Measurements from ENCODE around the gene RASL10B. TPM values are rescaled to one million over a fixed set of nuclear protein-coding genes. Genes with fewer than 3 reads are reported as not detected.

Gene RASL10B
- total and polyA plus RNA-seq, 9 donors = 2.3 to 14.8 (median 6.6) TPM

GRCh38 chr17:35725802-35726126 lies 5.7 kb upstream of the RASL10B start:
- no peaks in the 10 kb centered on the region for H3K9me3 ChIP-seq
- no peaks in the 10 kb centered on the region for H3K27me3 ChIP-seq
- no peak overlapping the region for H3K27ac ChIP-seq
- intact Hi-C loops (cut with DNase I) = no loop called here
- WGBS, 3 donors = 33 to 47% (median 40%) methylated on average over 2 of the region's 2 CpGs
- no peak for DNase-seq
- no peaks in the 10 kb centered on the region for H3K36me3 ChIP-seq
- peaks cover 6% of the 10 kb centered on the region for H3K4me1 ChIP-seq (ENCODE audit: insufficient read depth)
- H3K4me3 ChIP-seq = no peak overlapping the region
- TF ChIP-seq CTCF (IDR thresholded peaks at IDR 0.05) = no peak
- no peak for TF ChIP-seq POLR2A (IDR thresholded peaks at IDR 0.05)
- TF ChIP-seq EP300 (IDR thresholded peaks at IDR 0.05) = no peak

- TF ChIP-seq POLR2A (IDR thresholded peaks at IDR 0.05) (no peak), EP300 (IDR thresholded peaks at IDR 0.05) (no peak), CTCF (IDR thresholded peaks at IDR 0.05) (no peak)
- 15 to 23% (median 22%) methylated on average over 6 of the region's 6 CpGs for WGBS, 3 donors
- intact Hi-C loops (cut with DNase I) = no loop called here
- Histone ChIP-seq H3K4me3 (no peak overlapping the region), H3K9me3 (no peaks in the 10 kb centered on the region), H3K27me3 (no peaks in the 10 kb centered on the region), H3K27ac (no peak overlapping the region), H3K4me1 (ENCODE audit: insufficient read depth) (peaks cover 10% of the 10 kb centered on the region), H3K36me3 (no peaks in the 10 kb centered on the region)
- peak in 4 of 5 donors; percentile 43 to 68 (median 62) for DNase-seq
Measured at GRCh38 chr17:35726127-35726952, 5.1 kb upstream of the RASL10B start.

- no peak overlapping the region for H3K27ac ChIP-seq
Measured at GRCh38 chr17:35726953-35727460, 4.4 kb upstream of the RASL10B start.

GRCh38 chr17:35727635-35728034 lies 3.8 kb upstream of the RASL10B start:
- no peaks in the 10 kb centered on the region for H3K36me3 ChIP-seq
- WGBS, 3 donors = 85 to 90% (median 89%) methylated on average over 5 of the region's 5 CpGs
- H3K9me3 ChIP-seq = no peaks in the 10 kb centered on the region
- TF ChIP-seq CTCF (IDR thresholded peaks at IDR 0.05) (no peak), POLR2A (IDR thresholded peaks at IDR 0.05) (no peak), EP300 (IDR thresholded peaks at IDR 0.05) (no peak)
- DNase-seq = no peak
- H3K4me3 ChIP-seq = no peak overlapping the region
- no peaks in the 10 kb centered on the region for H3K27me3 ChIP-seq
- H3K4me1 ChIP-seq (ENCODE audit: insufficient read depth) = peaks cover 12% of the 10 kb centered on the region
- intact Hi-C loops (cut with DNase I) = no loop called here
- no peak overlapping the region for H3K27ac ChIP-seq

More at GRCh38 chr17:35726953-35727460, 4.4 kb upstream of the RASL10B start:
- H3K9me3 ChIP-seq = no peaks in the 10 kb centered on the region
- H3K36me3 ChIP-seq = no peaks in the 10 kb centered on the region
- TF ChIP-seq EP300 (IDR thresholded peaks at IDR 0.05) (no peak), CTCF (IDR thresholded peaks at IDR 0.05) (no peak), POLR2A (IDR thresholded peaks at IDR 0.05) (no peak)
- no peaks in the 10 kb centered on the region for H3K27me3 ChIP-seq
- WGBS, 3 donors = 61 to 70% (median 68%) methylated on average over 5 of the region's 5 CpGs
- intact Hi-C loops (cut with DNase I) = no loop called here
- H3K4me3 ChIP-seq = no peak overlapping the region
- DNase-seq = no peak
- H3K4me1 ChIP-seq (ENCODE audit: insufficient read depth) = peaks cover 10% of the 10 kb centered on the region
